Memory B cell (primary cell): Measurements from ENCODE around the gene PRPSAP1.
A peak's percentile ranks its signal among the peaks of the same experiment; 100 is the strongest.

Source experiments
- ATAC-seq: fragments of 150-1000 bp; cut with Tn5 transposase; 2 replicates; pipeline ENCODE4 v1.10.0; 2021; ENCODE audit warnings: low read depth, mild to moderate bottlenecking, moderate library complexity
- DNase-seq, 2 donors: peaks; one replicate each; pipeline ENCODE4 v3.0.0; 2022; ENCODE audit warnings: low spot score in 2 of 2
- H3K27ac Mint-ChIP-seq: one replicate; pipeline ENCODE4 v1.8.0; 2022; ENCODE audit warnings: mild to moderate bottlenecking, moderate library complexity, mixed read lengths
- H3K27me3 Mint-ChIP-seq: one replicate; pipeline ENCODE4 v1.8.0; 2022; ENCODE audit warnings: mixed read lengths
- H3K36me3 Mint-ChIP-seq: one replicate; pipeline ENCODE4 v1.8.0; 2022; ENCODE audit warnings: mild to moderate bottlenecking, mixed read lengths
- H3K4me1 Mint-ChIP-seq: one replicate; pipeline ENCODE4 v1.8.0; 2022; ENCODE audit warnings: mixed read lengths
- H3K4me3 Mint-ChIP-seq: one replicate; pipeline ENCODE4 v1.8.0; 2022; ENCODE audit warnings: mild to moderate bottlenecking, moderate library complexity, mixed read lengths
- H3K9me3 Mint-ChIP-seq: one replicate; pipeline ENCODE4 v1.8.0; 2022; ENCODE audit warnings: mixed read lengths

The PRPSAP1 gene

GRCh38 chr17:76304226-76305134 lies 49.2 kb downstream of the PRPSAP1 start:
- Mint-ChIP-seq H3K9me3 (no peaks in the 10 kb centered on the region), H3K4me1 (no peaks in the 10 kb centered on the region), H3K27ac (no peak overlapping the region), H3K27me3 (no peaks in the 10 kb centered on the region), H3K36me3 (peaks cover 4% of the 10 kb centered on the region), H3K4me3 (no peak overlapping the region)
- DNase-seq (no peak), ATAC-seq (no peak)

GRCh38 chr17:76297436-76297835 lies 56.3 kb downstream of the PRPSAP1 start:
- Mint-ChIP-seq H3K4me3 (no peak overlapping the region), H3K36me3 (no peaks in the 10 kb centered on the region), H3K4me1 (no peaks in the 10 kb centered on the region), H3K9me3 (no peaks in the 10 kb centered on the region), H3K27me3 (no peaks in the 10 kb centered on the region), H3K27ac (no peak overlapping the region)
- ATAC-seq = no peak
- no peak for DNase-seq

- no peak overlapping the region for H3K27ac Mint-ChIP-seq
- H3K27me3 Mint-ChIP-seq = no peaks in the 10 kb centered on the region
- H3K4me1 Mint-ChIP-seq = no peaks in the 10 kb centered on the region
- ATAC-seq (no peak), DNase-seq (no peak)
- no peaks in the 10 kb centered on the region for H3K9me3 Mint-ChIP-seq
- no peak overlapping the region for H3K4me3 Mint-ChIP-seq
- H3K36me3 Mint-ChIP-seq = no peaks in the 10 kb centered on the region
Measured at GRCh38 chr17:76296889-76297288, 56.8 kb downstream of the PRPSAP1 start.

- DNase-seq (no peak), ATAC-seq (no peak)
- Mint-ChIP-seq H3K4me3 (no peak overlapping the region), H3K27ac (no peak overlapping the region), H3K36me3 (no peaks in the 10 kb centered on the region), H3K27me3 (no peaks in the 10 kb centered on the region), H3K4me1 (no peaks in the 10 kb centered on the region), H3K9me3 (no peaks in the 10 kb centered on the region)
Measured at GRCh38 chr17:76296186-76296585, 57.5 kb downstream of the PRPSAP1 start.

GRCh38 chr17:76293106-76293505 lies 60.6 kb downstream of the PRPSAP1 start:
- Mint-ChIP-seq H3K27me3 (no peaks in the 10 kb centered on the region), H3K4me1 (no peaks in the 10 kb centered on the region), H3K4me3 (no peak overlapping the region), H3K27ac (no peak overlapping the region), H3K9me3 (no peaks in the 10 kb centered on the region), H3K36me3 (no peaks in the 10 kb centered on the region)
- DNase-seq (no peak), ATAC-seq (no peak)

GRCh38 chr17:76292567-76292966 lies 61.1 kb downstream of the PRPSAP1 start:
- no peaks in the 10 kb centered on the region for H3K9me3 Mint-ChIP-seq
- H3K4me1 Mint-ChIP-seq = no peaks in the 10 kb centered on the region
- no peak overlapping the region for H3K4me3 Mint-ChIP-seq
- ATAC-seq (no peak), DNase-seq (no peak)
- H3K36me3 Mint-ChIP-seq = no peaks in the 10 kb centered on the region
- H3K27ac Mint-ChIP-seq = no peak overlapping the region
- H3K27me3 Mint-ChIP-seq = no peaks in the 10 kb centered on the region

DNA sequence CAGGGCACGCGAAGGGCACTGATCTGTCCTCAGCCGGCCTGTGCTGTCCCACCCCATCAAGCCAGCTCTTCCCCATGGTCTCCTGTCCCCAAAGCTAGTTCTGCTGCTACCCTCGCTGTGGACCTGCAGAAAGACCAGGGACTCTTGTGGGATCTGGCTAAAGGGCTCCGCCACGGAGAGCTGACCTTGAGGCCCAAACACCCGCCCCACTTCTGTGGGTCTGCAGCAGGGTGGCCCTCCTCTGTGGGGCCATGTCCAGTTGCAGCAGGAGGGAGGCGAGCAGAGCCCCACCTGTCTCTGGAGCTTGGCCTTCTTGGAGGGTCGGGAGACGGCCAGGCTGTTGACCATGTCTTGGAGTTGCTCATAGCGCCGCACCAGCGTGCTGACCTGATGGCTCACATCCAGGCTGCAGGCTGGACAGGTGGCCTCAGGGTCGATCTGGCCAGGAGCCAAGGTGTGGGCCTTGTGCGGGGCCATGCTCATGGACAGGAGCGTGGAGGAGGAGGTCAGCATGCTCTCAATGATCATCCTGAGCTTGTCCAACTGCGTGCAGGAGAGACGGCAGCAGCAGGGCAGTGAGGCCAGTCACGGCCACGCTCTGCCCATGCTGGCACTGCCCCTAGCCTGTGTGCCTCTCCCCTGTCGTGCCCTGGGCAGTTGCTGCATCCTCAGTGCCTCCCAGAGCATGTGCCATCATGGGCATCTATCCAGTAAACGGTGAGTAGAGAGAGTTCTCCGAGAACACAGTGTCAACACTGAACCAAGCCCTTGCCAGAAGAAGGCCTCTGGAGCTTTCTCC lies 71.9 kb downstream of the PRPSAP1 start:
- no peak for ATAC-seq
- Mint-ChIP-seq H3K27ac (no peak overlapping the region), H3K9me3 (no peaks in the 10 kb centered on the region), H3K36me3 (no peaks in the 10 kb centered on the region), H3K4me1 (peaks cover 4% of the 10 kb centered on the region), H3K4me3 (no peak overlapping the region), H3K27me3 (no peaks in the 10 kb centered on the region)
- DNase-seq = no peak

DNA sequence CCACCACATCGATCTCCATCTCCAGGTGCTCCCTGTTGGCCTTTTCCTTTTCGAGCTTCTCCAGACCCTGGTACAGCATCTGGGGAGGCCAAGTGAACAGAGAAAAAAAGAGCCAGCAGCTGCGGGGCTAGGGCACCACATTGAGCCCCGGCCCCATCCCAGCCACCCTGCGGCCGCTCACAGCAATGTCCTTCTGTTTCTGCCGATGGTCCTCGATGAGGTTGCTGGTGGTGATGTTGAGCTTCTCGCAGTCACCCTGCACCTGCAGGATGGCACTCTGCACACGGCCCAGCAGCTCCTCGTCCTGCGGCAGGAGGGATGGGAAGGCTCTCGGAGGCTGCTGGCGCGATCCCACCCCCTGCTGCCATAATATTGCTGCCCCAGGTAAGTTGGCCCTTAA lies 73.1 kb downstream of the PRPSAP1 start:
- H3K27me3 Mint-ChIP-seq = no peaks in the 10 kb centered on the region
- no peak for DNase-seq
- no peaks in the 10 kb centered on the region for H3K9me3 Mint-ChIP-seq
- H3K36me3 Mint-ChIP-seq = no peaks in the 10 kb centered on the region
- H3K4me1 Mint-ChIP-seq = peaks cover 10% of the 10 kb centered on the region
- H3K4me3 Mint-ChIP-seq = no peak overlapping the region
- ATAC-seq = no peak
- H3K27ac Mint-ChIP-seq = no peak overlapping the region

DNA sequence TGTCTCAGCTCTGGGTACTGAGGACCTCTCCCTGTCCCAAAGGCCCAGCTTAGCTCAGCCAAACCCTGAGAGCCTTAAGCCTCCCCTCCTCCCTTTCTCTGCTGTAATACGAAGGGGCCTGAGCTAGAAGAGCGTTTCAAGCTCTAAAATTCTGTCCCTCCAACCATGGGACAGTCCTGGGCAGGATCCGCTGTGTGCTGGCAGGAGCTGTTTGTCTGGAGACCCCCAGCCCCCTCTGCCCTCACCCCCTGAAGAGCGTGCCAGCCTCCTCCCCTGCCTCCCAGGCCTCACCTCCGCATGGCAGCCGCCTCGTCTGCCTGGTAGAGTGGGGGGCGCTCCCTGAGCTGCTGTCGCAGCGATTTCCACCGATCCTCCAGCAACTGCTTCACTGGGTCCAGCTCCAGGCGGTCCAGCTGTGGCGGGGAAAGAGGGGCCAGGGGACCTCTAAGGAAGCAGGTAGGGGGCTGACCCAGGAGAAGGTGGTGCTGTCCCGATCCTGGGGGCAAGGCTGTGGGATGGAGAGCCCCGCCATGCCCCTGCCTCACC lies 73.9 kb downstream of the PRPSAP1 start:
- DNase-seq (no peak), ATAC-seq (no peak)
- Mint-ChIP-seq H3K27me3 (no peaks in the 10 kb centered on the region), H3K27ac (no peak overlapping the region), H3K36me3 (no peaks in the 10 kb centered on the region), H3K4me1 (peaks cover 16% of the 10 kb centered on the region), H3K9me3 (no peaks in the 10 kb centered on the region), H3K4me3 (no peak overlapping the region)

DNA sequence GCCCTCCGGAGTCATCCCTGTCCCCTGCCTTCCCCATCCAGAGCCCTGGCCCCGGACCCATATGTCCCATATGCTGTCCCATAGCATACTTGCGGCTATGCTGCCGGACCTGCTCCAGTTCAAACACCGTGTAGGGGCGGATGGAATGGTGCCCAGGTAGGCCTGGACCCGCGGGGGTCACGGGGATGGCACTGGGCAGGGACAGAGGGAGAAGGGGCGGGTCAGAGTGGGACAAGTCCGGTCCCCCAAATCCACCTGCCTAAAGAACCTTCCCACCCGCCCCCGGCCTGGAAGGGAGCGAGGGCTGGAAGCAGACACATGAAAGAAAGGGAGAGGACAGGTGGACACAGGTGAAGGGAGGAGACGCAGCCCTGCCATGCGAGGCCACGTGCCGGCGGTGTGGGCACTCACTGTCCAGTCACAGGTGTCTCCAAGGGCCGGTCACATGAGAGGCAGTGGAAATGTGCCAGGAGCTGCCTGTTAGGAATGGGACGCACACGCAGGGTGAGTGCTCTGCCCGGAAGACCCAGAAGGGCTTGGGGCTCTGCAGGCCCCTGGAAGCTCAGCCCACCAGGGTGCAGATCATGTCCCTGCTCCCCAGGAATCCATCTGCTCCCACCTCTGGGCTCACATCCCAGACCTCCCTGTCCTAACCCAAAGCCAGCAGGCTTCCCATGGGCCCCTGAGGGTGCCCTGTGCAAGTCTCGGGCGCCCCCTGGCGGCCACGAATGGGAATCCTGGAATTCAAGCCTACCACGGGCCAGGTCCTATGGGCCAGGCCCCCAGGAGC lies 74.6 kb downstream of the PRPSAP1 start:
- Mint-ChIP-seq H3K27ac (no peak overlapping the region), H3K4me3 (no peak overlapping the region), H3K4me1 (peaks cover 18% of the 10 kb centered on the region), H3K27me3 (no peaks in the 10 kb centered on the region), H3K9me3 (no peaks in the 10 kb centered on the region), H3K36me3 (no peaks in the 10 kb centered on the region)
- DNase-seq (peak; percentile 87), ATAC-seq (peak; percentile 49)

DNA sequence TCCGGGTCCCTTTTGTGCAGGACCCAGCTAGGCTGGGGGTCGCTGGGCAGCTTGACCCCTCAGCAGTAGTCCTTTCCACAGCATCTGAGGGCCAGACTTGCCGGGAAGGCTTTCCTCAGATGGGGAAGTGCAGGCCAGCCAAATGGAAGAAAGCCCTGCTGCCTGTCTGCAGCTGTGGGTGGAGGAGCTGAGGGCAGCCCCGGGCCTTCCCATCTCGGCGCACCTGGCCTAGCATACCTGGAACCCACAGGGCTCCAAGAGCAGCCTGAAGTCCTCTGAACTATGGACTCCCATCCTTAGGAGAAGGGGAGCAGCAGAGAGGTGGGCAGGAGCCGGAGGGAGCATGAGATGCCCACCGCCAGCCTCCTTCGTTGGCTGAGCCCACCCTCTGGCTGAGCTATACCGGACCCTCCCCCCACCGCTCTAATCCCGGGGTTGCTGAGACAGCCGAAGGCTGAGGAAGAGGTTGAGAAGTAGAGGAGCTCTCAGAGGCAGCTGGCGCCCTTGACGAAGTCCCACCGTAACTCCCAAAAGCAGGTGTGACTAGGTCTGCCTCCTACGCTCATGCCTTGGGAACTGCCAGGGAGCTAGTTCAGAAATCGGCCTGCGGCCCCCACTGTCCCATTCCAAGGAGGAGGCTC lies 75.3 kb downstream of the PRPSAP1 start:
- H3K27me3 Mint-ChIP-seq = no peaks in the 10 kb centered on the region
- DNase-seq = peak in 1 of 2 donors; percentile 25
- no peak overlapping the region for H3K27ac Mint-ChIP-seq
- H3K4me3 Mint-ChIP-seq = no peak overlapping the region
- peaks cover 20% of the 10 kb centered on the region for H3K4me1 Mint-ChIP-seq
- no peaks in the 10 kb centered on the region for H3K36me3 Mint-ChIP-seq
- H3K9me3 Mint-ChIP-seq = no peaks in the 10 kb centered on the region
- ATAC-seq = no peak

GRCh38 chr17:76277300-76278267 lies 76.1 kb downstream of the PRPSAP1 start:
- ATAC-seq (no peak), DNase-seq (peak in 1 of 2 donors; percentile 20)
- Mint-ChIP-seq H3K27ac (peak overlapping the region; percentile 90), H3K4me1 (peaks cover 27% of the 10 kb centered on the region), H3K36me3 (no peaks in the 10 kb centered on the region), H3K9me3 (no peaks in the 10 kb centered on the region), H3K27me3 (no peaks in the 10 kb centered on the region), H3K4me3 (no peak overlapping the region)
